Ascending aorta (tissue), 2 donors: Measurements from ENCODE around the gene EIF4G3. TPM values are rescaled to one million over a fixed set of nuclear protein-coding genes. Genes with fewer than 3 reads are reported as not detected.
"Not testable (repeated sequence)": the region's sequence is repeated elsewhere in the genome, so short reads cannot be mapped to it uniquely, and the experiment has no call there.

Experiments used
- DNase-seq, 2 donors: peaks; one replicate each; pipeline ENCODE4 v3.0.0-alpha.2; 2019; ENCODE audit warnings: low spot score in 2 of 2
- H3K27ac ChIP-seq, 2 donors: fragments of 200-600 bp; sonication (generic); one replicate each; pipeline ENCODE4 v1.5.1; 2016 to 2017; ENCODE audit warnings: mild to moderate bottlenecking in 1 of 2
- H3K27me3 ChIP-seq: fragments of 200-600 bp; sonication (generic); one replicate; pipeline ENCODE4 v1.5.1; 2017
- H3K36me3 ChIP-seq, 2 donors: fragments of 200-600 bp; sonication (generic); one replicate each; pipeline ENCODE4 v1.5.1; 2016
- H3K4me1 ChIP-seq, 2 donors: fragments of 200-600 bp; sonication (generic); one replicate each; pipeline ENCODE4 v1.5.1; 2016 to 2017; ENCODE audit warnings: mild to moderate bottlenecking in 1 of 2
- H3K4me3 ChIP-seq, 2 donors: fragments of 200-600 bp; sonication (generic); one replicate each; pipeline ENCODE4 v1.5.1; 2016 to 2017; ENCODE audit warnings: mild to moderate bottlenecking in 1 of 2
- H3K9me3 ChIP-seq, 2 donors: fragments of 200-600 bp; sonication (generic); one replicate each; pipeline ENCODE4 v1.5.1; 2016
- CTCF ChIP-seq, 3 experiments: fragments of 200-600 bp in 2 of 3; fragments of 450-650 bp in 1 of 3; sonication (generic) in 2 of 3; IDR thresholded peaks; one replicate each; pipeline ENCODE4 v1.5.1; 2016 to 2019; ENCODE audit warnings: antibody characterized with exemption in 3 of 3, mild to moderate bottlenecking in 1 of 3, moderate library complexity in 1 of 3
- intact Hi-C: fragments of 100-400 bp; cut with DNase I; formaldehyde crosslinking; loops from one replicate; pipeline ENCODE4 v1.15.1; 2023
- total RNA-seq: library from RNA; depleted of rRNA; stranded (reverse); fragments of >200 nt; gene quantifications from one replicate; pipeline ENCODE4 v1.1.0, GENCODE V29; 2016

Gene EIF4G3
- total RNA-seq, 1 donor from 2014 or later = 33.7 TPM

GRCh38 chr1:21099034-21099868 lies 77.4 kb downstream of the EIF4G3 start:
- no peaks in the 10 kb centered on the region for H3K4me1 ChIP-seq
- no peaks in the 10 kb centered on the region for H3K27me3 ChIP-seq
- no peak for DNase-seq
- no peak overlapping the region for H3K4me3 ChIP-seq
- TF ChIP-seq CTCF (IDR thresholded peaks at IDR 0.05) = no peak
- H3K27ac ChIP-seq = no peak overlapping the region
- intact Hi-C loops = no loop called here
- peaks cover 4% of the 10 kb centered on the region in 2 donors for H3K36me3 ChIP-seq
- no peaks in the 10 kb centered on the region for H3K9me3 ChIP-seq

- Histone ChIP-seq H3K4me3 (no peak overlapping the region), H3K27me3 (no peaks in the 10 kb centered on the region), H3K9me3 (no peaks in the 10 kb centered on the region), H3K36me3 (peaks cover 0 to 4% of the 10 kb centered on the region in 2 donors), H3K27ac (no peak overlapping the region), H3K4me1 (no peaks in the 10 kb centered on the region)
- no peak for DNase-seq
- no peak for TF ChIP-seq CTCF (IDR thresholded peaks at IDR 0.05)
- intact Hi-C loops = no loop called here
Measured at GRCh38 chr1:21098186-21098915, 78.3 kb downstream of the EIF4G3 start.

- Histone ChIP-seq H3K27me3 (no peaks in the 10 kb centered on the region), H3K4me3 (no peak overlapping the region), H3K36me3 (peaks cover 0 to 4% of the 10 kb centered on the region in 2 donors), H3K4me1 (no peaks in the 10 kb centered on the region), H3K27ac (no peak overlapping the region), H3K9me3 (no peaks in the 10 kb centered on the region)
- intact Hi-C loops = no loop called here
- no peak for TF ChIP-seq CTCF (IDR thresholded peaks at IDR 0.05)
- DNase-seq = no peak
Measured at GRCh38 chr1:21097729-21098128, 79.0 kb downstream of the EIF4G3 start.

- intact Hi-C loops = no loop called here
- Histone ChIP-seq H3K36me3 (peaks cover 0 to 4% of the 10 kb centered on the region in 2 donors), H3K27ac (no peak overlapping the region), H3K4me3 (no peak overlapping the region), H3K9me3 (no peaks in the 10 kb centered on the region), H3K4me1 (no peaks in the 10 kb centered on the region), H3K27me3 (no peaks in the 10 kb centered on the region)
- TF ChIP-seq CTCF (IDR thresholded peaks at IDR 0.05) = no peak
- no peak for DNase-seq
Measured at GRCh38 chr1:21095976-21096375, 80.7 kb downstream of the EIF4G3 start.

GRCh38 chr1:21094282-21094681 lies 82.4 kb downstream of the EIF4G3 start:
- H3K27me3 ChIP-seq, H3K27ac ChIP-seq, DNase-seq, intact Hi-C loops, H3K9me3 ChIP-seq, H3K4me3 ChIP-seq, H3K4me1 ChIP-seq, H3K36me3 ChIP-seq: not testable (repeated sequence)

- DNase-seq, H3K36me3 ChIP-seq, H3K4me1 ChIP-seq, H3K27ac ChIP-seq, H3K9me3 ChIP-seq, H3K27me3 ChIP-seq, intact Hi-C loops, H3K4me3 ChIP-seq: not testable (repeated sequence)
Measured at GRCh38 chr1:21093271-21093958, 83.3 kb downstream of the EIF4G3 start.

GRCh38 chr1:21092545-21092944 lies 84.2 kb downstream of the EIF4G3 start:
- H3K36me3 ChIP-seq, H3K4me3 ChIP-seq, H3K27me3 ChIP-seq, intact Hi-C loops, H3K4me1 ChIP-seq, H3K9me3 ChIP-seq, H3K27ac ChIP-seq, DNase-seq: not testable (repeated sequence)

GRCh38 chr1:21091053-21091690 lies 85.5 kb downstream of the EIF4G3 start:
- H3K4me3 ChIP-seq, H3K27me3 ChIP-seq, H3K36me3 ChIP-seq, intact Hi-C loops, H3K9me3 ChIP-seq, H3K4me1 ChIP-seq: not testable (repeated sequence)
- peak; percentile 28 to 74 for DNase-seq
- peak overlapping the region in 1 of 2 donors; percentile 7 for H3K27ac ChIP-seq
